Activated CD4-positive, alpha-beta T cell treated with anti-CD3 and anti-CD28 coated beads for 1 hour (primary cell): Measurements from ENCODE around the gene HAGH.
A peak's percentile ranks its signal among the peaks of the same experiment; 100 is the strongest.

Experiments used
- DNase-seq: peaks from one replicate; pipeline ENCODE4 v3.0.0-alpha.2; 2020

Gene HAGH

GRCh38 chr16:1772362-1772907 is 54.2 kb downstream of the HAGH start, which contains the start of gene EME2:
Gene EME2, plus strand, starts transcription at chr16:1772810. Its CDS starts 418 bp downstream, at chr16:1773228.
- DNase-seq = peak; percentile 31

- no peak for DNase-seq
Measured at GRCh38 chr16:1771864-1772361, 54.7 kb downstream of the HAGH start.

- DNase-seq = peak; percentile 60
Measured at GRCh38 chr16:1771188-1771863, 55.3 kb downstream of the HAGH start, which contains the start of gene NME3. Gene NME3, minus strand, starts transcription at chr16:1771543. Its CDS starts 9 bp downstream, at chr16:1771534.

GRCh38 chr16:1770328-1771187 is 56.1 kb downstream of the HAGH start:
- DNase-seq = no peak

GRCh38 chr16:1769402-1770300 is 57.0 kb downstream of the HAGH start:
- no peak for DNase-seq

GRCh38 chr16:1768767-1769401 is 57.7 kb downstream of the HAGH start:
- DNase-seq = no peak

GRCh38 chr16:1768061-1768766 is 58.4 kb downstream of the HAGH start:
- DNase-seq = no peak

- no peak for DNase-seq
Measured at GRCh38 chr16:1767116-1767994, 59.3 kb downstream of the HAGH start.

- DNase-seq = no peak
Measured at GRCh38 chr16:1766701-1767100, 59.9 kb downstream of the HAGH start.

- no peak for DNase-seq
Measured at GRCh38 chr16:1766231-1766630, 60.4 kb downstream of the HAGH start.

GRCh38 chr16:1765826-1766225 is 60.8 kb downstream of the HAGH start:
- no peak for DNase-seq

- DNase-seq = no peak
Measured at GRCh38 chr16:1764971-1765370, 61.7 kb downstream of the HAGH start.

GRCh38 chr16:1763521-1764511 is 62.8 kb downstream of the HAGH start:
- no peak for DNase-seq

GRCh38 chr16:1762879-1763520 is 63.6 kb downstream of the HAGH start:
- DNase-seq = no peak

GRCh38 chr16:1762196-1762878 is 64.3 kb downstream of the HAGH start:
- no peak for DNase-seq

GRCh38 chr16:1761751-1762150 is 64.9 kb downstream of the HAGH start:
- no peak for DNase-seq

GRCh38 chr16:1760911-1761310 is 65.7 kb downstream of the HAGH start:
- DNase-seq = no peak

GRCh38 chr16:1759511-1759910 is 67.1 kb downstream of the HAGH start:
- no peak for DNase-seq
